ENCODE data around the gene SLC9A9.

DNA sequence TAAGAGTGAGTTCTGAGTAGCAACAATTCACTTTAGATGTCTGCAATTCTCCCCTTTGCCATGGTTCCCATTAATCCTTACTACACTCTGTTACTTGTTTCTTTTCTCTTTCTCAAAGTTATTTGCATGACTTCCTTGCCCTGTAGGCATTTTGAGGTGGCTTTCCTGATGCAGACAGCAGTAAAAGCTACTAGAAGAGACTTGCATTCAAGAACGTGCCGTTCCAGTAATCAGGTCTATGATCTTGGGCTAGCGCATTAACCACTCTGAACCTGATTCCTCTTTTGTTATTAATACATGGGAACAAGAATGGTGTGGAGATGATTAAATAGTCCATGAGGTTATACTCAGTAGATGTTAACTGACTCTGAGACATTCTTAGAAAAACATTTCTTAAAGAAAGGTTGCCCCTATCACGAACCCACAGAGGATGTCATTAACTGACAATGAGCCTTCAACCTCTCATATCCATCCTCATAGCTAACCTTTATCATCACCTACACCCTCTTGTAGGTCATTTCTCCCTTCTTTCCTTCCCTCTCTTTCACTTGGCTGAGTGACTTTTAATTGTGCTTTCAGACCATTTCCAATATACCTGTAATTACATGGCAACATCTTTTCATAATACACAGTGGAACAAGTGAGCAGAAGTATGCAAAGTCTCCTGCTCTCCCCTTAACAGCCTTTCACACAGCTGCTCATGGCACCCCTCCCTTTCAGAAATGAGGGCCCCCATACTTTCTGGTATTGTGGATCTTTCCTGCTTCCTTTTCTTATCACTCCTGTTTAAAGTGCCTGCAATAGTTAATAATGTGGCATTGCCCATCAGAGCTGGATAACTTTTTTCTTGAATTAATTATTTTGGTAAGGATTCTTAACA is 552.8 kb downstream of the SLC9A9 start:
- TF ChIP-seq, protein P1, sequence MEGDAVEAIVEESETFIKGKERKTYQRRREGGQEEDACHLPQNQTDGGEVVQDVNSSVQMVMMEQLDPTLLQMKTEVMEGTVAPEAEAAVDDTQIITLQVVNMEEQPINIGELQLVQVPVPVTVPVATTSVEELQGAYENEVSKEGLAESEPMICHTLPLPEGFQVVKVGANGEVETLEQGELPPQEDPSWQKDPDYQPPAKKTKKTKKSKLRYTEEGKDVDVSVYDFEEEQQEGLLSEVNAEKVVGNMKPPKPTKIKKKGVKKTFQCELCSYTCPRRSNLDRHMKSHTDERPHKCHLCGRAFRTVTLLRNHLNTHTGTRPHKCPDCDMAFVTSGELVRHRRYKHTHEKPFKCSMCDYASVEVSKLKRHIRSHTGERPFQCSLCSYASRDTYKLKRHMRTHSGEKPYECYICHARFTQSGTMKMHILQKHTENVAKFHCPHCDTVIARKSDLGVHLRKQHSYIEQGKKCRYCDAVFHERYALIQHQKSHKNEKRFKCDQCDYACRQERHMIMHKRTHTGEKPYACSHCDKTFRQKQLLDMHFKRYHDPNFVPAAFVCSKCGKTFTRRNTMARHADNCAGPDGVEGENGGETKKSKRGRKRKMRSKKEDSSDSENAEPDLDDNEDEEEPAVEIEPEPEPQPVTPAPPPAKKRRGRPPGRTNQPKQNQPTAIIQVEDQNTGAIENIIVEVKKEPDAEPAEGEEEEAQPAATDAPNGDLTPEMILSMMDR (IDR thresholded peaks at IDR 0.05; ENCODE audit: low read depth, low read length) = no peak
- no peak for TF ChIP-seq EZH2phosphoT487 (IDR thresholded peaks at IDR 0.05; ENCODE audit: low read depth)
